GM12878 (cell line): Measurements from ENCODE around the gene PSMD1.

Source experiments
- GATAD2B ChIP-seq: fragments of 450-650 bp; conservative IDR thresholded peaks from 2 replicates; pipeline ENCODE4 v1.6.1; 2017; ENCODE audit warnings: low read depth, mild to moderate bottlenecking, moderate library complexity
- RELA ChIP-seq: fragments of 450-650 bp; IDR thresholded peaks from 2 replicates; pipeline ENCODE4 v1.8.0; 2014; ENCODE audit warnings: borderline replicate concordance; ENCODE audit not compliant: partially characterized antibody
- ZNF274 ChIP-seq: IDR thresholded peaks from one replicate; pipeline ENCODE4 v1.8.0; 2011; ENCODE audit not compliant: insufficient read length, insufficient read depth
- TF ChIP-seq, protein P1 (sequence below), 3 experiments: IDR thresholded peaks in 2 of 3; conservative IDR thresholded peaks in 1 of 3; 2 replicates each; pipeline ENCODE4 v1.5.1; 2011; ENCODE audit warnings: low read depth in 3 of 3, low read length in 3 of 3, mild to moderate bottlenecking in 3 of 3, control low read depth in 2 of 3, moderate library complexity in 2 of 3, inconsistent platforms in 1 of 3, mixed read lengths in 1 of 3; ENCODE audit not compliant: control insufficient read depth in 2 of 3, insufficient read depth in 1 of 3; ENCODE audit errors: extremely low read depth in 1 of 3

DNA sequence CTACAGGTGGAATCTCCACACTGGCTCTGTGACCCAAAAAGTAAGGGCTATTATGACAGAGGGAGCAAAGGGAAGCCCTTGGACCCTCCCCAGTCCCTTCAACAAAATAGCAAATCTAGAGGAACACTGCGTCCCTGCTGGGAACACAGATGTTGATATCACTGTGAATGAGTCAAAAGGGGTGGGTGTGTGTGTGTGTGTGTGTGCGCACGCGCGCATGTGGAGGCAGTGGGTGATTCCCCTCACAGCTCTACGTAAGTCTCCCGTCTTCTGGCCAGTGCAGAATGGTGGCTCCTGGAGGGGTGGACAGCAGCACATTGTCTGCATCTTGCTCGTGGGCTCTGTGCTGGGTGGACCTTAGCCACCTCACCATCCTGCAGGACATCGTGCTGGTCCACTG lies 27.1 kb upstream of the PSMD1 start:
- TF ChIP-seq ZNF274 (no peak), GATAD2B (no peak), RELA (no peak)
- TF ChIP-seq, protein P1, sequence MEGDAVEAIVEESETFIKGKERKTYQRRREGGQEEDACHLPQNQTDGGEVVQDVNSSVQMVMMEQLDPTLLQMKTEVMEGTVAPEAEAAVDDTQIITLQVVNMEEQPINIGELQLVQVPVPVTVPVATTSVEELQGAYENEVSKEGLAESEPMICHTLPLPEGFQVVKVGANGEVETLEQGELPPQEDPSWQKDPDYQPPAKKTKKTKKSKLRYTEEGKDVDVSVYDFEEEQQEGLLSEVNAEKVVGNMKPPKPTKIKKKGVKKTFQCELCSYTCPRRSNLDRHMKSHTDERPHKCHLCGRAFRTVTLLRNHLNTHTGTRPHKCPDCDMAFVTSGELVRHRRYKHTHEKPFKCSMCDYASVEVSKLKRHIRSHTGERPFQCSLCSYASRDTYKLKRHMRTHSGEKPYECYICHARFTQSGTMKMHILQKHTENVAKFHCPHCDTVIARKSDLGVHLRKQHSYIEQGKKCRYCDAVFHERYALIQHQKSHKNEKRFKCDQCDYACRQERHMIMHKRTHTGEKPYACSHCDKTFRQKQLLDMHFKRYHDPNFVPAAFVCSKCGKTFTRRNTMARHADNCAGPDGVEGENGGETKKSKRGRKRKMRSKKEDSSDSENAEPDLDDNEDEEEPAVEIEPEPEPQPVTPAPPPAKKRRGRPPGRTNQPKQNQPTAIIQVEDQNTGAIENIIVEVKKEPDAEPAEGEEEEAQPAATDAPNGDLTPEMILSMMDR (IDR thresholded peaks at IDR 0.05 in 2 of 3, conservative IDR thresholded peaks at IDR 0.05 in 1 of 3; ENCODE audit: control insufficient read depth in 2 of 3, extremely low read depth in 1 of 3, insufficient read depth in 1 of 3, low read depth in 3 of 3, low read length in 3 of 3): no peak
